HepG2 (cell line): ENCODE measurements around the gene RBM45. TPM values are rescaled to one million over a fixed set of nuclear protein-coding genes. Genes with fewer than 3 reads are reported as not detected.

Experiments used
- ATAC-seq: fragments of 200-7000 bp; cut with Tn5 transposase; 3 replicates; pipeline ENCODE4 v1.9.1; 2020; ENCODE audit warnings: mild to moderate bottlenecking, moderate library complexity
- BruUV-seq: library from RNA; stranded (reverse); fragments of 400-500 nt; replicated peaks from 2 replicates; lab custom pipeline; 2021; lab: Mats Ljungman, UMichigan
- CTCF ChIA-PET: fragments of 300-600 bp; formaldehyde crosslinking; extraction: SDS; loops from one replicate; lab custom pipeline; 2021; ENCODE audit warnings: low total read pairs, inconsistent platforms, low intra/inter-chr PET ratio; lab: Yijun Ruan, JAX
- POLR2A ChIA-PET: fragments of 350-600 bp; sonication (Branson Sonifier 250); formaldehyde crosslinking; loops from one replicate; lab custom pipeline; 2020; ENCODE audit warnings: antibody characterized with exemption, inconsistent platforms; lab: Yijun Ruan, JAX
- DNase-seq: peaks from one replicate; pipeline ENCODE4 v3.0.0-alpha.2; 2015; ENCODE audit warnings: low spot score
- FAIRE-seq: peaks from 3 replicates; lab custom pipeline; 2011; peaks lifted over from hg19 to GRCh38; lab: Jason Lieb, UNC
- H2AFZ ChIP-seq: one replicate; pipeline ENCODE4 v1.6.1; 2011; ENCODE audit warnings: low read length, inconsistent platforms
- H3K27ac ChIP-seq: fragments of 300-600 bp; 3 replicates; pipeline ENCODE4 v1.8.0; 2011; ENCODE audit warnings: mixed run types, mild to moderate bottlenecking, mixed read lengths, low read length, inconsistent platforms; ENCODE audit not compliant: insufficient read depth; ENCODE audit errors: extremely low read length
- H3K27me3 ChIP-seq, 2 experiments: fragments of 200-600 bp in 1 of 2; 2 replicates in 1 of 2; 3 replicates in 1 of 2; pipeline versions ENCODE4 v1.6.0 to v1.8.0; 2011; ENCODE audit warnings: low read length in 2 of 2, mild to moderate bottlenecking in 2 of 2, moderate library complexity in 2 of 2, inconsistent platforms in 1 of 2; ENCODE audit not compliant: insufficient read depth in 2 of 2, control insufficient read depth in 1 of 2
- H3K36me3 ChIP-seq, 2 experiments: fragments of 200-600 bp in 1 of 2; replicated peaks in 1 of 2; 2 replicates in 1 of 2; 3 replicates in 1 of 2; pipeline versions ENCODE4 v1.5.1 to v1.8.0; 2011; ENCODE audit warnings: low read length in 2 of 2, inconsistent platforms in 1 of 2; ENCODE audit not compliant: insufficient read depth in 2 of 2, control insufficient read depth in 1 of 2
- H3K4me1 ChIP-seq: 2 replicates; pipeline ENCODE4 v1.5.1; 2012; ENCODE audit warnings: low read length, inconsistent platforms; ENCODE audit not compliant: insufficient read depth
- H3K4me2 ChIP-seq: 2 replicates; pipeline ENCODE4 v1.6.0; 2011; ENCODE audit warnings: low read depth, low read length, inconsistent platforms
- H3K4me3 ChIP-seq, 3 experiments: fragments of 200-600 bp in 1 of 3; sonication (generic), shearing (Covaris generic) in 1 of 3; replicated peaks in 1 of 3; 2 replicates each; pipeline ENCODE4 v1.5.1; 2011 to 2016; ENCODE audit warnings: low read length in 3 of 3, inconsistent platforms in 2 of 3, low read depth in 2 of 3, mild to moderate bottlenecking in 2 of 3, control low read depth in 1 of 3, mixed read lengths in 1 of 3; ENCODE audit not compliant: insufficient read depth in 1 of 3
- H3K79me2 ChIP-seq: one replicate; pipeline ENCODE4 v1.6.1; 2011; ENCODE audit warnings: low read length, inconsistent platforms; ENCODE audit not compliant: insufficient read depth
- H3K9ac ChIP-seq: 2 replicates; pipeline ENCODE4 v1.6.0; 2011; ENCODE audit warnings: mild to moderate bottlenecking, low read depth, low read length, inconsistent platforms; ENCODE audit not compliant: insufficient read depth
- H3K9me3 ChIP-seq: 2 replicates; pipeline ENCODE4 v1.5.1; 2012; ENCODE audit warnings: mild to moderate bottlenecking, low read length
- H4K20me1 ChIP-seq: 2 replicates; pipeline ENCODE4 v1.6.0; 2011; ENCODE audit warnings: inconsistent platforms, mild to moderate bottlenecking, low read length, moderate library complexity; ENCODE audit not compliant: insufficient read depth
- ATRX ChIP-seq: sonication (generic); formaldehyde crosslinking; IDR thresholded peaks from 2 replicates; pipeline ENCODE4 v1.4.0; 2020; ENCODE audit warnings: missing genetic modification reagents, borderline replicate concordance
- CBX5 ChIP-seq: sonication (generic); formaldehyde crosslinking; IDR thresholded peaks from 2 replicates; pipeline ENCODE4 v1.4.0; 2020; ENCODE audit warnings: missing genetic modification reagents, borderline replicate concordance
- CHD4 ChIP-seq: fragments of 200-600 bp; sonication (generic); IDR thresholded peaks from 2 replicates; pipeline ENCODE4 v1.7.0; 2017; ENCODE audit warnings: mild to moderate bottlenecking, low read length, borderline replicate concordance
- MAFF ChIP-seq: IDR thresholded peaks from 2 replicates; pipeline ENCODE4 v1.6.1; 2011; ENCODE audit warnings: low read depth, low read length, improper control_type of control experiment
- MAFK ChIP-seq, 2 experiments: IDR thresholded peaks in 1 of 2; conservative IDR thresholded peaks in 1 of 2; 2 replicates each; pipeline ENCODE4 v1.6.1; 2011; ENCODE audit warnings: improper control_type of control experiment in 2 of 2, low read length in 2 of 2
- NCOA1 ChIP-seq: sonication (generic); formaldehyde crosslinking; IDR thresholded peaks from 2 replicates; pipeline ENCODE4 v1.9.0; 2021; ENCODE audit warnings: missing genetic modification reagents
- POLR2AphosphoS2 ChIP-seq: IDR thresholded peaks from 2 replicates; pipeline ENCODE4 v1.6.1; 2011; ENCODE audit warnings: low read depth, low read length, improper control_type of control experiment
- ZNF124 ChIP-seq: sonication (generic); formaldehyde crosslinking; IDR thresholded peaks from 2 replicates; pipeline ENCODE4 v1.4.0; 2020; ENCODE audit warnings: missing genetic modification reagents
- ZNF234 ChIP-seq: sonication (generic); formaldehyde crosslinking; conservative IDR thresholded peaks from 2 replicates; pipeline ENCODE4 v1.5.1; 2020; ENCODE audit warnings: mild to moderate bottlenecking, missing genetic modification reagents
- ZNF672 ChIP-seq: sonication (generic); formaldehyde crosslinking; IDR thresholded peaks from 2 replicates; pipeline ENCODE4 v1.8.1; 2022; ENCODE audit warnings: missing genetic modification reagents
- ZNF777 ChIP-seq: sonication (generic); formaldehyde crosslinking; IDR thresholded peaks from 2 replicates; pipeline ENCODE4 v1.4.0; 2020; ENCODE audit warnings: missing genetic modification reagents
- WGBS: methylation state at CpG from one replicate; pipeline ENCODE4 v1.1.6; 2017; ENCODE audit warnings: low lambda C conversion rate; 5-methylcytosine and 5-hydroxymethylcytosine counted together
- in situ Hi-C: cut with HindIII; loops from 2 replicates; pipeline ENCODE4 v1.10.0; 2017; ENCODE audit warnings: low pct_unique_long_range_greater_than_20kb; ENCODE audit not compliant: extremely low pct_ligation_motif_present
- intact Hi-C: fragments of 100-400 bp; cut with micrococcal nuclease; formaldehyde crosslinking; loops from one replicate; pipeline ENCODE4 v1.10.0; 2022; ENCODE audit not compliant: unreplicated experiment
- polyA plus RNA-seq, 8 experiments: library from polyadenylated mRNA; depleted of rRNA in 3 of 8; stranded (reverse) in 7 of 8; unstranded in 1 of 8; fragments of >200 nt; fragmentation: Illumina TruSeq in 4 of 8; extraction: Trizol in 4 of 8; gene quantifications; 2 replicates each; pipeline versions ENCODE4 v1.2.1 to v1.2.3, GENCODE V29; 2011 to 2016; ENCODE audit warnings: low read depth in 4 of 8, missing spikeins in 1 of 8, mixed read lengths in 1 of 8; ENCODE audit not compliant: insufficient read depth in 1 of 8
- total RNA-seq, 5 experiments: library from RNA; depleted of rRNA; stranded (reverse); fragments of >200 nt; fragmentation: Illumina TruSeq; extraction: Trizol; gene quantifications; 2 replicates each; pipeline ENCODE4 v1.2.3, GENCODE V29; 2016; ENCODE audit warnings: low read depth in 1 of 5

Gene RBM45
- total and polyA plus RNA-seq, 2 of the 13 experiments (the other 11 are each of a cell fraction or from before 2014, with no cell fraction given), result 5.7 to 25.2 TPM

GRCh38 chr2:178119179-178119922 lies 7.1 kb downstream of the RBM45 start:
- no peak for ATAC-seq
- 97% methylated on average over 3 of the region's 3 CpGs for WGBS
- CTCF ChIA-PET, result no interaction called here
- Histone ChIP-seq H3K4me3 (no peak overlapping the region), H2AFZ (no peak overlapping the region), H3K9ac (no peak overlapping the region), H3K4me2 (no peak overlapping the region), H4K20me1 (no peaks in the 10 kb centered on the region), H3K9me3 (no peaks in the 10 kb centered on the region), H3K27ac (no peak overlapping the region), H3K36me3 (peaks cover 4 to 10% of the 10 kb centered on the region in 2 experiments; a peak in 4 of 5 replicates), H3K4me1 (no peaks in the 10 kb centered on the region), H3K79me2 (no peaks in the 10 kb centered on the region), H3K27me3 (no peaks in the 10 kb centered on the region)
- POLR2A ChIA-PET, result no interaction called here
- intact Hi-C loops (no loop called here), in situ Hi-C loops (loop anchor here (10.0 kb wide), 1 partner anchor 295 kb away; no protein-coding TSS in a partner anchor)
- BruUV-seq, result no TSS peak
- DNase-seq, result no peak
- no peak for FAIRE-seq
- TF ChIP-seq POLR2AphosphoS2 (no peak), MAFK (conservative IDR thresholded peaks at IDR 0.05 in 1 of 2, IDR thresholded peaks at IDR 0.05 in 1 of 2; ENCODE audit: low read length in 2 of 2) (peak; percentile 87), ATRX (CRISPR knock-in tag) (no peak), NCOA1 (no peak), ZNF124 (CRISPR knock-in tag) (no peak), CHD4 (no peak), MAFF (peak; percentile 81)
- TF ChIP-seq, all 625 proteins: peak for 2

- TF ChIP-seq ZNF672 (CRISPR knock-in tag) (no peak), CBX5 (CRISPR knock-in tag) (no peak), ZNF234 (CRISPR knock-in tag) (no peak), ZNF777 (CRISPR knock-in tag) (no peak)
- Histone ChIP-seq H3K27me3 (no peaks in the 10 kb centered on the region), H3K4me1 (no peaks in the 10 kb centered on the region), H3K36me3 (peaks cover 6 to 10% of the 10 kb centered on the region in 2 experiments), H3K4me3 (no peak overlapping the region), H3K27ac (no peak overlapping the region), H4K20me1 (no peaks in the 10 kb centered on the region), H3K4me2 (no peak overlapping the region), H2AFZ (no peak overlapping the region), H3K79me2 (no peaks in the 10 kb centered on the region), H3K9ac (no peak overlapping the region), H3K9me3 (no peaks in the 10 kb centered on the region)
- 82% methylated on average over 2 of the region's 2 CpGs for WGBS
- ATAC-seq (no peak), DNase-seq (no peak), FAIRE-seq (no peak)
- BruUV-seq, result no TSS peak
- in situ Hi-C loops (no loop called here), intact Hi-C loops (no loop called here)
- ChIA-PET POLR2A (no interaction called here), CTCF (no interaction called here)
These were observed 10.9 kb downstream of the RBM45 start for GRCh38 chr2:178123163-178123562.
